ENCODE data around the gene RSPH9. TPM values are rescaled to one million over a fixed set of nuclear protein-coding genes. Genes with fewer than 3 reads are reported as not detected.
A peak's percentile ranks its signal among the peaks of the same experiment; 100 is the strongest.

Gene RSPH9
- total RNA-seq, 2 experiments from 2014 or later = not detected

DNA sequence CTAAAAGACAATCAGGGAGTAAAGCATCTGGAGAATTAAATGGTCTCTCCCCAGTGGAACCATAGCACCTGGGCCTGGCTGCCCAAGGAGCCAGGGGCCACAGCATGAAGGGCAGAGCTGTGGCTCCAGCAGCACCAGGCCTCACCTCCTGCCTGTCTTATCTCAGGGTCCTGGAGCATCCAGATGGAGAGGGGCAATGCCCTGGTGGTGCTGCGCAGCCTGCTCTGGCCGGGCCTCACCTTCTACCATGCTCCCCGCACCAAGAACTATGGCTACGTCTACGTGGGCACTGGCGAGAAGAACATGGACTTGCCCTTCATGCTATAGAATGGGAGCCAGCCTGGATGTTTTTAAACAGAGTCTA lies 25.8 kb downstream of the RSPH9 start:
- ChIA-PET CTCF (interaction anchor here (0.7 to 2.2 kb wide), 8 partner anchors 16 to 409 kb away, joined by 3 to 15 read pairs (median 4); no protein-coding TSS in a partner anchor), POLR2A (interaction anchor here (2.6 kb wide), 1 partner anchor 39 kb away, joined by 7 read pairs; no protein-coding TSS in a partner anchor)
- Mint-ChIP-seq H3K36me3 (peaks cover 17% of the 10 kb centered on the region), H3K27ac (peak overlapping the region; percentile 84), H3K9me3 (no peaks in the 10 kb centered on the region), H3K27me3 (no peaks in the 10 kb centered on the region), H3K4me3 (no peak overlapping the region), H3K4me1 (ENCODE audit: low read depth) (peaks cover 34% of the 10 kb centered on the region)
- DNase-seq = no peak
- intact Hi-C loops (cut with micrococcal nuclease) = loop anchor here (1.0 kb wide), 1 partner anchor 17 kb away; the partner anchor contains the start of gene MRPS18A

DNA sequence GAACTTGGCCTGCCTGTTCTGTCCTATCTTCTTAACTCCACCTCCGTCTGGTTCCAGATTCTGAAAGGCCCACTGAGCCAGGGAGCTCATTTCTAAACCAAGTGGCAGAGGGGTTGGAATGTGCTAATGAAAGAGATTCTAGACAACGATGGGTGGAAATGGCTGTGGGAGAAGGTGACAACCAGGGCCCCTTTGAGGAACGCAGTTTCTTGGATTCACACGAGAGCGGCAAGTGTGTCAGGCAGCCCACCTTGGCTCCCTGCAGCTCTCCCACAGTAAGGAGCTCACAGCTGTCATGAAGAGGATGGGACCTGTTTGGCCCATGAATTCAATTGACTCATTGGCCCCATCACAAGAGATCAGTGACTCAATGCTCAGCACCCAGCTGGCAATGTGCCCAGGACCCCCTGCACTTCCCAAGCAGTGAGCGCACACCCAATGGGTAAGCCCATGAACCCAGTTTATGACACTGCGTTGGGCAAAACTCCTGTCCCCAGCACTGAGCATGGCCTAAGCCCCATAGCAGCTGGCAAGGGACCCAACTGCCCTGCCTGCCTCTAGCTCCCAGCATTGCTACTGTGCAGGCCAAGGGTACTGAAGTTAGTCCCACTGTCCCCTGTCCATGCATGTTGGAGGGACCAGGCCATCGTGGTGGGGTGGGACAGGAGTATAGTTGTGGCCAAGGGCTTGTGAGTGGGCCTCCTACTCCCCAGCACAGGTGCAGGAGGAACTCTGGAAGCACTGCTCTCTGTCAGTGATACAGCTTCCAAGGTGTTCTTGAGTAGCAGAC lies 26.4 kb downstream of the RSPH9 start:
- ChIA-PET POLR2A (interaction anchor here (1.1 to 2.6 kb wide), 2 partner anchors 34 to 38 kb away, joined by 3 to 7 read pairs; no protein-coding TSS in a partner anchor), CTCF (interaction anchor here (0.8 to 2.2 kb wide), 7 partner anchors 16 to 408 kb away, joined by 3 to 15 read pairs (median 4); partner anchors contain the start of gene VEGFA)
- no peaks in the 10 kb centered on the region for H3K27me3 Mint-ChIP-seq
- peak overlapping the region; percentile 84 for H3K27ac Mint-ChIP-seq
- H3K9me3 Mint-ChIP-seq = no peaks in the 10 kb centered on the region
- peak; percentile 11 for DNase-seq
- peaks cover 34% of the 10 kb centered on the region for H3K4me1 Mint-ChIP-seq (ENCODE audit: low read depth)
- intact Hi-C loops (cut with micrococcal nuclease) = no loop called here
- no peak overlapping the region for H3K4me3 Mint-ChIP-seq
- H3K36me3 Mint-ChIP-seq = peaks cover 18% of the 10 kb centered on the region

DNA sequence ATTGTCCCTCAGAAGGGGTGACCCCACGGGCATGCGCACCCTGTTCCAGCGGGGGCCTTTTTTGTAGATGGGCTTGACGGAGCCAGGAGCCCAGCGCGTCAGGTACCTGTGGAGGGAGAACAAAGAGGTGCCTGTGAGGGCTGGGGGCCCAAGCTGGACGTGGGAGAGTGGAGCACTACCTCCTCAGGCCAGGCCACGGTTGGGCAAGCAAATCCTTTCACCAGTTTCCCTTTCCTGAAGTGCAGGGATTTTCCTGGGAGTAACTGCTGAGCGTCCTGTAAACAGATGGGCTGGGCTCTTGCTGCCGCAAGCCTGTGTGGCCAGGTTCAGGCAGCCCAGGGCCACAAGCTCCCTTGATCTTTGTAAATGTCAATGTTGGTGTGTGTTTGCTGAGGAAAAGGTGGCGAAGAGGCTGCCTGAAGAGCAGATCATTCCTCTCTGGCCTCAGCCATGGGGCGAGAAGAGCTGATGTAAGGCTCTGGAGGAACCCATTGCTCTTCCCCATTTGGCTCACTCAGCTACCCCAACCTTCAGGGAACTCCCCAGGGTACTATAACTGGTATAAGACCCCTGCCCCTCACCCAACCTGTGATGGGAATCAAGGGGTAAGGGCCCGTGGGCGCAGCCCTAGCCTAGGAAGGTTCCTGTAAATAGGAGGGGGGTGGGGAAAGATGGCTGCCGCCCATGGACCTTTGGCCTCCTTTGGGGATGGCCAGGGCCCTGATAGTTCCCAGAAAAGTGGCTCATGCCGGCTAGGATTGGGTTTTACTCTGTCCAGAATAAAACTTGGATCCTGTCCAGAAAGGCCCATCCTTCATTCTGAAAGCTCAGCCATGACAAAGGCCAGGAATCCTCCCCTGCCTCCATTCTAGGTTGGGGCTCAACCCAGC lies 27.2 kb downstream of the RSPH9 start:
- intact Hi-C loops (cut with micrococcal nuclease) = no loop called here
- Mint-ChIP-seq H3K4me3 (no peak overlapping the region), H3K27me3 (no peaks in the 10 kb centered on the region), H3K4me1 (ENCODE audit: low read depth) (peaks cover 32% of the 10 kb centered on the region), H3K36me3 (peaks cover 18% of the 10 kb centered on the region), H3K9me3 (no peaks in the 10 kb centered on the region), H3K27ac (peak overlapping the region; percentile 33)
- ChIA-PET CTCF (interaction anchor here (0.9 to 1.2 kb wide), 4 partner anchors 37 to 407 kb away, joined by 3 to 4 read pairs (median 3); partner anchors contain the start of gene VEGFA), POLR2A (interaction anchor here (1.1 to 2.6 kb wide), 2 partner anchors 33 to 37 kb away, joined by 3 to 7 read pairs; no protein-coding TSS in a partner anchor)
- DNase-seq = no peak

DNA sequence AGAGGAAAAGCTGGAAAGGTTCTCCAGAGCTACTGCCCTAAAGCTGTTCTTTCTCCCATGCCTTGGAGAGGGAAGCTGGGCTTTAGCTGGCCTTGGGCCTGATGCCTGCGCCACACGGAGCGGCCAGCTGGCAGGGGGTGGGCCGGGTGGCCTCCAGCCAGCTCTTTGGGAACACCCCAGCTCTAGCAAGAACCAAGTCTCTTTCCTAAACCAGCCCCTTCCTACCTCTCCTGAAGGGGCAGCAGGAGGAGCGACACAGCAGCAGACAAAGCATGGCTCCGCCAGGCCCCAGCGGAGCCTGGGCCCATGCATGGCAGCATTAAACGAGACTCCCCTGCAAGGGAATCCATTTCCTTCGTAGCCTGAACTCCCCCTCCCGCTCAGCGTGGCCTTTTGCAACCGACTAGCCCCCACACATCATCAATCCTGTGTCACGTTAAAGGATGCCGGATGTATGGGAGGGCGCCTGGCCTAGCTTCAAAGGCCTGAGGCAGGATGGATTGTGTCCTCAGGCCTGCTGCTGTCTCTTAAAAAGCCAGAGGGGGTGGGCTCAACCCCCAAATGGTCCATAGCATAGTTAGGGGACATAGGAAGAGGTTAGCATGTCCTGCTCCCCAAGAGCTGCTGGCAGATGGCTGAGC lies 28.7 kb downstream of the RSPH9 start:
- no peaks in the 10 kb centered on the region for H3K27me3 Mint-ChIP-seq
- H3K36me3 Mint-ChIP-seq = peaks cover 23% of the 10 kb centered on the region
- H3K9me3 Mint-ChIP-seq = no peaks in the 10 kb centered on the region
- ChIA-PET CTCF (interaction anchor here (1.1 to 1.6 kb wide), 2 partner anchors 8 to 406 kb away, joined by 3 to 4 read pairs; no protein-coding TSS in a partner anchor), POLR2A (no interaction called here)
- no peak overlapping the region for H3K27ac Mint-ChIP-seq
- intact Hi-C loops (cut with micrococcal nuclease) = no loop called here
- peaks cover 17% of the 10 kb centered on the region for H3K4me1 Mint-ChIP-seq (ENCODE audit: low read depth)
- no peak for DNase-seq
- no peak overlapping the region for H3K4me3 Mint-ChIP-seq

DNA sequence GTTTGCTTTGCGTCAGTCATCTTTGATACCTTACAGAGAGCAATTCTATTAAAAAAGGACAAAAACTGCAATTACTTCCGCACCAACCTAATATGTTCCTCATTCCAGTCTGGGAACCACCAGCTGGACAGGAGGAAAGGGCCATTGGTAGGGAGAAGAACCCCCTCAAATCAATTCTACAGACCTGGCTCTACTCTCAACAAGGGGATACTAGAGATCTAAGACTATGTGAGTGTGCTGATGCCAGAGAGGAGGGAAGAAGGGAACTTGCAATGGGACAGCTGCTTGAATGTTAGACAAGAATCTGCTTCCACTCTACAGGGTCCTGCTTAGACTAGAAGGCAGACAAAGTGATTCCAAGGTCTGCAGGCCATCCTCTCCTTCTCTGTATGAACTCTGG lies 29.5 kb downstream of the RSPH9 start:
- intact Hi-C loops (cut with micrococcal nuclease) = no loop called here
- Mint-ChIP-seq H3K36me3 (peaks cover 24% of the 10 kb centered on the region), H3K4me3 (no peak overlapping the region), H3K4me1 (ENCODE audit: low read depth) (peaks cover 16% of the 10 kb centered on the region), H3K9me3 (no peaks in the 10 kb centered on the region), H3K27me3 (no peaks in the 10 kb centered on the region), H3K27ac (no peak overlapping the region)
- POLR2A ChIA-PET = no interaction called here
- CTCF ChIA-PET = interaction anchor here (1.5 to 1.6 kb wide), 2 partner anchors 9 to 100 kb away, joined by 3 to 4 read pairs; no protein-coding TSS in a partner anchor
- DNase-seq = no peak

DNA sequence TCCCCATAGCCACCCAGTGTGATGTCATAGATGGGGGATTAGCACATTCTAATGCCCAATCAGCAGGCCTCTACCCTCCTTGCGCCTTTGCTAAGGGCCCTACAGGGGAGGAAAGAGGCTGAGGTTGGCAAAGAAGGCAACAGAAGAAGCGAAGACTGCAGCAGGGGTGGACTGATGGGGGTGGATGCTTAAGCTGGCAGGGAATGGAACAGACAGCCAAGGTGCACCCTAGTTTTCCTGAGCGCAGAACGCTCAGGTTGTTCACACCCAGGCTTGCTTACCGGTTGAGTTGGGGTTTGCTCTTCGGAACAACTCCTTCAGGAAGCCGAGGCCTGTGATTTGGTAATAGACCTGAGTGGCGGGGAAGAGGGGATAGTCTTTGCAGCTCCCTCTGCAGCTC lies 30.1 kb downstream of the RSPH9 start:
- H3K27ac Mint-ChIP-seq = peak overlapping the region; percentile 39

DNA sequence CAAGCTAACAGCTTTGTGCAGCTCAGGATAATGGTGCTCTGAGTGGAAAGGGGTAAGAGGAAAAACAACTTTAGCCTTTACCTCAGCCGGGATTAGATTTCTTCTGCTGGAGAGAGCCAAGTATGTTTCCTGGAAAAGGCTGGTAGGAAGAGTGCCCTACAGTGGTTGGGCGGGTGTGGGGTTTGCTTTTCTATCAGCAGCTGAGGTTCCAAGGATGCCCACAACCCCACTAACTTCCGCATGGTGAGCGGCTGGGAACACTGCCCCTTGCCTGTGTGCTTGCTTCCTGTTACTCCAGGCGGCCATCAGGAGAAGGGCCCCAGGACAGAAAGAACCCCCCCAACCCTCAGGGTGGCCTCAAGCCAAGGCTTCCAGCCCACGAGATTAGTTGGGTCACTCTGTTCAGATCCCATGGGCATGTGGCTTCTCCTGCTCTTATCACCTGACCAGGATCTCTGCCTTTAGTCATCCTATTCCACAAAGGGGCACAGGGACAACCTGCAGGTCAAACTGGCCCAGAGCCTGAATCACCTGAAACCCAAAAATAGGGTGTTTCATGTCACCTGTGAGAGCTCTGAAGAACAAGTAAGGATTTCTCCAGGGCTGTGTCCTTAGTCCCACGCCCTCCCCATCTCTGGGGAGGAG lies 32.2 kb downstream of the RSPH9 start:
- ChIA-PET CTCF (interaction anchor here (2.2 kb wide), 1 partner anchor 10 kb away, joined by 8 read pairs; no protein-coding TSS in a partner anchor), POLR2A (no interaction called here)
- Mint-ChIP-seq H3K9me3 (no peaks in the 10 kb centered on the region), H3K4me1 (ENCODE audit: low read depth) (no peaks in the 10 kb centered on the region), H3K4me3 (no peak overlapping the region), H3K27ac (no peak overlapping the region), H3K27me3 (no peaks in the 10 kb centered on the region), H3K36me3 (peaks cover 21% of the 10 kb centered on the region)
- DNase-seq = no peak
- intact Hi-C loops (cut with micrococcal nuclease) = no loop called here

More for the DNA sequence above, 30.1 kb downstream of the RSPH9 start:
- Mint-ChIP-seq H3K4me3 (no peak overlapping the region), H3K27me3 (no peaks in the 10 kb centered on the region), H3K9me3 (no peaks in the 10 kb centered on the region), H3K36me3 (peaks cover 24% of the 10 kb centered on the region), H3K4me1 (ENCODE audit: low read depth) (peaks cover 10% of the 10 kb centered on the region)
- DNase-seq = no peak
- CTCF ChIA-PET = interaction anchor here (1.5 kb wide), 1 partner anchor 99 kb away, joined by 3 read pairs; no protein-coding TSS in a partner anchor
- POLR2A ChIA-PET = no interaction called here
- intact Hi-C loops (cut with micrococcal nuclease) = no loop called here

DNA sequence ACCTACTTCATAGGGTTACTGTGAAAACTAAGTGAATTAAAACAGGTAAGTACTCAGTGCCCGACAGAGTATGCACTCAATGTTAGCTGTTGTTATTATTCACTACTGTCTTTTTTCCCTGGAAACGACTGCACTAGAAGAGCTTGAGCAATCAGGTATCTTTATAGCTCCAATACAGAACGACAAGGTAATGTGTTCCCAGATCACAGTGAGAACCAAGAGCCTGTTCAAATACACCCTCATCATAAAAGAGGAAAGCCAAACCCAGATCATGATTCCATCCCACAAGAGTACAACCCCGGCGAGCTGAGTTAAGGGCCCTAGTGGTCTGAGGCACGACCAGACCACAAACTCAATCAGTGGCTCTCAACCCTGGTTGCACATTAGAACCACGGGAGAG lies 32.9 kb downstream of the RSPH9 start:
- Mint-ChIP-seq H3K9me3 (no peaks in the 10 kb centered on the region), H3K27ac (no peak overlapping the region), H3K27me3 (no peaks in the 10 kb centered on the region), H3K4me1 (ENCODE audit: low read depth) (peaks cover 5% of the 10 kb centered on the region), H3K36me3 (peaks cover 22% of the 10 kb centered on the region), H3K4me3 (no peak overlapping the region)
- intact Hi-C loops (cut with micrococcal nuclease) = no loop called here
- ChIA-PET CTCF (interaction anchor here (1.2 to 2.2 kb wide), 2 partner anchors 8 to 11 kb away, joined by 4 to 8 read pairs; no protein-coding TSS in a partner anchor), POLR2A (no interaction called here)
- DNase-seq = no peak

DNA sequence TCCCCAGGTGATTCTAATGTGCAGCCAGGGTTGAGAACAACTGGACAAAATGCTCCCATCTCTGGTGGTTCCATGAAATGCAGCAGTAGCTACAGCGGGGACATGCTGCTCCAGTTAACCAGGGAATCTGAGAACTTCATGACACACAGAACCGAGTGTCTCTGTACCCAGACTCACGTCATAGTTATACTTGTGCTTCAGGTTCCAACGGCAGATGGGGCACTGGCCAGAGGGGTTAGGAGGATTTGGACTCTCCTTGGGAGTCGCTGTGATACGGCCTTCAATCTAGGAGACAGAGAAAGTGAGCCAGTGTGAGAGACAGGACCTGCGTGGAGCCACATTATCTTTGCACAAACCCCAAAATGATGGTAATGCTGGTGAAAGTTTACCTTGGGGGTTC lies 33.5 kb downstream of the RSPH9 start:
- Mint-ChIP-seq H3K27me3 (no peaks in the 10 kb centered on the region), H3K27ac (no peak overlapping the region), H3K4me3 (no peak overlapping the region), H3K36me3 (peaks cover 22% of the 10 kb centered on the region), H3K9me3 (no peaks in the 10 kb centered on the region), H3K4me1 (ENCODE audit: low read depth) (peaks cover 11% of the 10 kb centered on the region)
- intact Hi-C loops (cut with micrococcal nuclease) = no loop called here
- DNase-seq = no peak
- ChIA-PET POLR2A (no interaction called here), CTCF (interaction anchor here (1.2 to 2.2 kb wide), 2 partner anchors 9 to 11 kb away, joined by 4 to 8 read pairs; no protein-coding TSS in a partner anchor)

DNA sequence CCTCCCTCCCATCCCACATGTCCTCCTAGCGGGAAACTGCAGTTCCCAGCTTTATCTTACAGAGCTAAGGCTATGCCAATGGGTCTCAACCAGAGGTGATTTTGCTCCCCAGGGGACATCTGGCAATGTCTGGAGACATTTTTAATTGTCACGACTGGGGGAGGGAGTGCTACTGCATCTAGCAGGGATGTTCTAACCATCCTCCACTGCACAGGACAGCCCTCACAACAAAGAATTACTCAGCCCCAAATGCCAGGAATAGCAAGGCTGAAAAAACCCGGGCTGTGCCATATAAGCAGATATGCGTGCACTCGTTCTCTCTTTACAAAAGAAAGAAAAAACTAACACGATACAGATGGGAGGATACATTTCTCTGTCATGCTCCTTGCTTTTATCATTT lies 34.2 kb downstream of the RSPH9 start:
- peaks cover 22% of the 10 kb centered on the region for H3K36me3 Mint-ChIP-seq
- POLR2A ChIA-PET = no interaction called here
- H3K9me3 Mint-ChIP-seq = no peaks in the 10 kb centered on the region
- no peaks in the 10 kb centered on the region for H3K27me3 Mint-ChIP-seq
- DNase-seq = no peak
- H3K27ac Mint-ChIP-seq = no peak overlapping the region
- CTCF ChIA-PET = interaction anchor here (2.2 kb wide), 1 partner anchor 12 kb away, joined by 8 read pairs; no protein-coding TSS in a partner anchor
- intact Hi-C loops (cut with micrococcal nuclease) = no loop called here
- no peak overlapping the region for H3K4me3 Mint-ChIP-seq
- H3K4me1 Mint-ChIP-seq (ENCODE audit: low read depth) = peaks cover 16% of the 10 kb centered on the region
